IPS DF 19.7 (cell line): ENCODE data around the gene XXYLT1.

Source experiments
- DNase-seq: peaks from one replicate; pipeline ENCODE4 v3.0.0-alpha.2; 2013; ENCODE audit warnings: low read depth, low spot score

XXYLT1 gene

GRCh38 chr3:195171093-195171873, 99.7 kb downstream of the XXYLT1 start:
- DNase-seq = no peak

- DNase-seq = no peak
Observed at GRCh38 chr3:195170496-195170895, 100.5 kb downstream of the XXYLT1 start.

GRCh38 chr3:195169011-195169649, 101.8 kb downstream of the XXYLT1 start:
- no peak for DNase-seq

GRCh38 chr3:195168009-195168762, 102.8 kb downstream of the XXYLT1 start:
- DNase-seq = no peak

- no peak for DNase-seq
Observed at GRCh38 chr3:195165790-195166189, 105.2 kb downstream of the XXYLT1 start.

- DNase-seq = no peak
Observed at GRCh38 chr3:195165265-195165609, 105.7 kb downstream of the XXYLT1 start.

- DNase-seq = no peak
Observed at GRCh38 chr3:195164573-195165264, 106.2 kb downstream of the XXYLT1 start.

GRCh38 chr3:195163719-195164572, 107.0 kb downstream of the XXYLT1 start:
- no peak for DNase-seq

- no peak for DNase-seq
Observed at GRCh38 chr3:195162816-195163215, 108.1 kb downstream of the XXYLT1 start.

GRCh38 chr3:195162033-195162669, 108.8 kb downstream of the XXYLT1 start:
- DNase-seq = no peak

- DNase-seq = no peak
Observed at GRCh38 chr3:195160908-195161434, 110.0 kb downstream of the XXYLT1 start.

GRCh38 chr3:195160257-195160898, 110.6 kb downstream of the XXYLT1 start:
- no peak for DNase-seq

- no peak for DNase-seq
Observed at GRCh38 chr3:195159814-195160165, 111.2 kb downstream of the XXYLT1 start.

- DNase-seq = no peak
Observed at GRCh38 chr3:195159117-195159813, 111.7 kb downstream of the XXYLT1 start.

GRCh38 chr3:195156286-195156890, 114.6 kb downstream of the XXYLT1 start:
- no peak for DNase-seq

GRCh38 chr3:195155570-195156241, 115.3 kb downstream of the XXYLT1 start:
- DNase-seq = no peak

- DNase-seq = no peak
Observed at GRCh38 chr3:195154793-195155535, 116.0 kb downstream of the XXYLT1 start.
